GM12892 (cell line): ENCODE results near the gene LPCAT3.
"Not testable (repeated sequence)": the region's sequence is repeated elsewhere in the genome, so short reads cannot be mapped to it uniquely, and the experiment has no call there.

Source experiments
- DNase-seq: peaks from one replicate; pipeline ENCODE4 v3.0.0; 2011; ENCODE audit not compliant: insufficient read length
- FAIRE-seq: peaks from 2 replicates; lab custom pipeline; 2011; peaks lifted over from hg19 to GRCh38; lab: Jason Lieb, UNC
- POLR2A ChIP-seq: IDR thresholded peaks from 2 replicates; pipeline ENCODE4 v1.6.1; 2011; ENCODE audit warnings: low read depth, low read length, control low read depth
- POLR2AphosphoS5 ChIP-seq: IDR thresholded peaks from 2 replicates; pipeline ENCODE4 v1.6.1; 2011; ENCODE audit warnings: low read depth, low read length, control low read depth
- TAF1 ChIP-seq: IDR thresholded peaks from 2 replicates; pipeline ENCODE4 v1.6.1; 2011; ENCODE audit warnings: low read depth, mild to moderate bottlenecking, control low read depth, low read length, borderline replicate concordance

LPCAT3 gene

DNA sequence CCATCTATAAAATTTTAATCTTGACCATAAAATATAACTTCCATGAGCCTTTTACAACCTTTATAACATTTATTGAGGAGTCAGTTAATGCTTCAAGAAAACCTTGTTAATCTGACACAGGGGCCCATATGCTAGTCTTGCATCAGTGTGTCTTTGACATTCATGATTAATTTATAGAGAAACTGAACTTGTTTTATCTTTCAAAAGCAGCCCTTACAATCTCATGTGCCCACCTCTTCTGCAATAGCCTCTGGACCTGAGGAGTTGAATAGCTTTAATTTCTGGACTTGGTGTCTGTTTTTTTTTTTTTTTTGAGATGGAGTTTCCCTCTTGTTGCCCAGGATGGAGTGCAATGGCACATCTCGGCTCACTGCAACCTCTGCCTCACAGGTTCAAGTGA lies 8.6 kb upstream of the LPCAT3 start:
- TF ChIP-seq POLR2AphosphoS5 (no peak), POLR2A (no peak), TAF1 (no peak)
- no peak for DNase-seq
- FAIRE-seq: no peak

DNA sequence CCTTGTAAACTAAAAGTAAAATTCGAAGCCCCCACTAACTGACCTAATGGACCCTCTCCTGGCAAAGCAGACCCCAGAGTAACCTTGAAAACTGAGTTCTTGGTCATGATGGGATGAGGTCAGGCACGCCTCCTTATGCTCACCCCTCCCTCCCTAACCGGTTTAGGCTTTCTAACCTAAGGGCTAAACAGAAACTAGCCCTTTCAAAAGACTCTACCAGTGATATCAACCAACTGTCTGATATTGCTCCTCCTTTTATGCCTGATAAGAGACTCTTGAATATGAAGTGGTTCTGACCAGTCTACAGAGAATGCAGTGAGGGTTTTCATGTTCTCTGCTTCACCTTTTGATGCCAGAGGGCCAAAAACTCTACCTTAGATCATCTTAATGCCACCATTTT lies 4.8 kb upstream of the LPCAT3 start:
- no peak for TF ChIP-seq POLR2AphosphoS5
- no peak for TF ChIP-seq TAF1
- TF ChIP-seq POLR2A: no peak
- no peak for DNase-seq
- no peak for FAIRE-seq

GRCh38 chr12:7021956-7022355 lies 3.7 kb upstream of the LPCAT3 start:
- TF ChIP-seq POLR2AphosphoS5: no peak
- no peak for TF ChIP-seq POLR2A
- TF ChIP-seq TAF1: no peak
- no peak for FAIRE-seq
- no peak for DNase-seq

DNA sequence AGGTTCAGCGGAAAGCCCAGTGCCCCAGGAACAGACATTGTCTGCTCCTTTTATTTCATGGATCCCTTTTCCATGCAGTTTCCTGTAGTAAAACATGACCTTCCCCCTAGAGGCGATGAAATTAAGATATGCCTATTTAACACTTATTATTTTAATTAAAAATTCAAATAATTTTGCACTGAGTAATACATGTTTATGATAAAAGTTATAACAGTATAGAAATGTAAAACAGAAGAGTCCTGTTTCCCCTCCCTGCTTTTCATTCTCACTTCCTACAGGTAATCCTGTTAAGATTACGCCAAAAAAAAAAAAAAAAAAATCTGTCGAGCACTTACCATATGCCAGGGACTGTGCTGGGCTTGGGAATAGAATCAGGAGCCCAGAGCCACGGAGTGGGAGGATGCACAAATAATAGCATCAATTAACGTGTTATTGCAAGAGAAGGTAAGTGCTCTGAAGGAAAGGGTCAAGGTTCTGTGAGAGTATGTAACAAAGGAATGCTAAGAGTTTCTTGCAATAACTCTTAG lies 830 bp upstream of the LPCAT3 start:
- FAIRE-seq (no peak), DNase-seq (no peak)
- TF ChIP-seq TAF1 (no peak), POLR2A (no peak), POLR2AphosphoS5 (no peak)

GRCh38 chr12:7017870-7018349 lies 366 bp downstream of the LPCAT3 start:
- FAIRE-seq: peak; percentile 67
- DNase-seq: no peak
- no peak for TF ChIP-seq TAF1
- TF ChIP-seq POLR2AphosphoS5: no peak
- TF ChIP-seq POLR2A: no peak

GRCh38 chr12:7016958-7017571 lies 1.2 kb downstream of the LPCAT3 start:
- FAIRE-seq (no peak), DNase-seq (no peak)
- no peak for TF ChIP-seq POLR2A
- TF ChIP-seq POLR2AphosphoS5: no peak
- no peak for TF ChIP-seq TAF1

DNA sequence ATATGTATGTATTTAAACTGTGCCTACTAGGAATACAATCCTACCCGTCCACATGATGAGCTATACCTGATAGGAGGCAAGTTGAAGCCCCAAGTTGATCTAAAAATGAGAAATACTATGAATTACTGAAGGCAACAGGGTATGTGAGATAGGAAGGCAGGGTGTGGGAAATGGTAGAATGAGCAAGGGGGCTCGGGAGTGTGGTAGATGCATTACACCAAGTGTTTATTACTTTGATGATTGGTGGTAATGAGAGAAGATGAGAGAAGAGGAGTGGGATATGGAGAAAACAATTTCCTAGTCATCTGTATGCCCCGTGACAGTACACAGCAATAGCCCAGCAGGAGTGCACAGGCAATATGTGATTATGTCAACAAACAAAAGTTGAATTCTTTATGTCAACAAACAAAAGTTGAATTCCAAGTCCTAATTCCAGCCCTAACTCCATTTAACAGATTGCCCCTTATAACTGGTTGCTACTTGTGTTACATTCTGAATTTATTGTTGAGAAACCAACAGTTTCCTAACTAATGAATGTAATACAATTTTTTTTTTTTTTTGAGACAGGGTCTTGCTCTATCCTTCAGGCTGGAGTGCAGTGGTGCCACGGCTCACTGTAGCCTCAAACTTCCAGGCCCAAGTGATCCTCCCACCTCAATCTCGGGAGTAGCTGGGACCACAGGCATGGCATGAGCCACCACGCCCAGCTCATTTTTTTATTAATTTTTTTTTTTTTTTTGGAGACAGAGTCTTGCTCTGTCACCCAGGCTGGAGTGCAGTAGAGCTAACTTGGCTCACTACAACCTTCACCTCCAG lies 2.5 kb downstream of the LPCAT3 start:
- DNase-seq (no peak), FAIRE-seq (peak; percentile 38)
- TF ChIP-seq POLR2AphosphoS5: no peak
- no peak for TF ChIP-seq TAF1
- TF ChIP-seq POLR2A: no peak

- DNase-seq (no peak), FAIRE-seq (no peak)
- no peak for TF ChIP-seq TAF1
Measured at GRCh38 chr12:7013101-7013500, 5.2 kb downstream of the LPCAT3 start.

DNA sequence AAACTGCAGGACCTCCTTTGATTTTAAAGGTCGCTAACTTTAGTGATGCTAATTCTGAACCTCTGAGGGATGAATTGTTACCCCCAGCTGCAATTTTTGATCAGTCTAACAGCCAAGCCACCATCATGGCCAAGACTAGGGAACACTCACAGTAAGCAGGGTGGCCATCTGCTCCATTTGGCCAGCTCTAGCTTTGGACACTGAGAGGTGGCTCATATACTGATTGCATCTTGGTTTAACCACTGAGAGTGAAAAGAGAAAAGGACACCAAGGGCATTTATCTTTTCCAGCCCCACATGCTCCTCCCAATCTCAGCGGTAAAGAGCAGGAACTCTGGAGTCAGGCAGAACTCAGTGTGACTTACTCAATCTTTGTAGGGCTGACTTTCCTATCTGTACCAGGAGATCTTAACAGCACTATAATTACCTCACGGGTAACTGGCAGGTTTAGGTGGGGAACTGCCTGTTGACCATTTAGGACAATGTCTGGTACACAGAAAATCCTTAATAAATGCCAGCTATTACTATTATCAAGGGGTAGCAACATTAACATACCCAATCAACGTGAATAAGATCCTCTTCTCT lies 6.2 kb downstream of the LPCAT3 start:
- no peak for TF ChIP-seq TAF1
- TF ChIP-seq POLR2A: no peak
- TF ChIP-seq POLR2AphosphoS5: no peak
- DNase-seq (no peak), FAIRE-seq (no peak)

GRCh38 chr12:7011398-7011797 lies 6.9 kb downstream of the LPCAT3 start:
- not testable (repeated sequence) for DNase-seq, FAIRE-seq

GRCh38 chr12:7009512-7009911 lies 8.8 kb downstream of the LPCAT3 start:
- FAIRE-seq (no peak), DNase-seq (no peak)
- TF ChIP-seq POLR2A: no peak
- no peak for TF ChIP-seq POLR2AphosphoS5
- no peak for TF ChIP-seq TAF1

DNA sequence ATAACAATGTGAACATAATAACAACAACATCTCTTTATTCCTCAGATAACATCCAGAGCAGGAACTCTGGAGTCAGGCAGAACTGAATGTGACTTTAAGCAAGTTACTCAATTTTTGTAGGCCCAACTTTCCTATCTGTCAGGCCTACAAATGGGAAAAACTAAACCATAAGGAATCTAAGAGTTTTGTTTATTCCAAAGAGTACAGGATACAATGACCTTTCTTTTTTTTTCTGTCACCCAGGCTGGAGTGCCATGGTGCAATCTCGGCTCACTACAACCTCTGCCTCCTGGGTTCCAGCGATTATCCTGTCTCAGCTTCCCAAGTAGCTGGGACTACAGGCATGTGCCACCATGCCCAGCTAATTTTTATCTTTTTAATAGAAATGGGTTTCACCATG lies 9.4 kb downstream of the LPCAT3 start:
- no peak for DNase-seq
- FAIRE-seq: no peak
- TF ChIP-seq POLR2A (no peak), POLR2AphosphoS5 (no peak), TAF1 (no peak)
